Activated CD8-positive, alpha-beta T cell treated with anti-CD3 and anti-CD28 coated beads for 36 hours (primary cell): Measurements from ENCODE around the gene ERN1. TPM values are rescaled to one million over a fixed set of nuclear protein-coding genes. Genes with fewer than 3 reads are reported as not detected.

Experiments
- ATAC-seq: fragments of 200-7000 bp; cut with Tn5 transposase; one replicate; pipeline ENCODE4 v1.10.0; 2021; ENCODE audit warnings: mild to moderate bottlenecking, moderate library complexity
- CTCF ChIA-PET: fragments of 350-600 bp; sonication (Branson Sonifier 250); formaldehyde crosslinking; loops from one replicate; lab custom pipeline; 2021; ENCODE audit warnings: antibody characterized with exemption; lab: Charles Lee
- POLR2A ChIA-PET: fragments of 350-600 bp; sonication (Branson Sonifier 250); formaldehyde crosslinking; loops from one replicate; lab custom pipeline; 2021; ENCODE audit warnings: antibody characterized with exemption; lab: Charles Lee
- DNase-seq: peaks from one replicate; pipeline ENCODE4 v3.0.0-alpha.2; 2020
- H3K27ac Mint-ChIP-seq: one replicate; pipeline ENCODE4 v1.8.0; 2021; ENCODE audit warnings: mild to moderate bottlenecking, mixed read lengths
- H3K27me3 Mint-ChIP-seq: one replicate; pipeline ENCODE4 v1.8.0; 2021; ENCODE audit warnings: mixed read lengths
- H3K36me3 Mint-ChIP-seq: one replicate; pipeline ENCODE4 v1.8.0; 2021; ENCODE audit warnings: low read depth, mixed read lengths
- H3K4me1 Mint-ChIP-seq: one replicate; pipeline ENCODE4 v1.8.0; 2021; ENCODE audit warnings: low read depth, mixed read lengths
- H3K4me3 Mint-ChIP-seq: one replicate; pipeline ENCODE4 v1.8.0; 2021; ENCODE audit warnings: mild to moderate bottlenecking, moderate library complexity, mixed read lengths
- H3K9me3 Mint-ChIP-seq: one replicate; pipeline ENCODE4 v1.8.0; 2021; ENCODE audit warnings: mixed read lengths
- intact Hi-C: fragments of 100-400 bp; cut with micrococcal nuclease; formaldehyde crosslinking; loops from one replicate; pipeline ENCODE4 v1.10.0; 2022
- total RNA-seq, 2 experiments: library from RNA; stranded (reverse); gene quantifications; one replicate each; pipeline ENCODE4 v1.2.3, GENCODE V29; 2021
- TF ChIP-seq, protein P1 (sequence below): fragments of 200-600 bp; IDR thresholded peaks from one replicate; pipeline ENCODE4 v1.8.0; 2022; ENCODE audit warnings: antibody characterized with exemption, mild to moderate bottlenecking

The ERN1 gene
- total RNA-seq, 2 experiments from 2014 or later = 19.2 to 23.6 TPM

- Mint-ChIP-seq H3K9me3 (no peaks in the 10 kb centered on the region), H3K36me3 (peaks cover 10% of the 10 kb centered on the region), H3K27ac (peak overlapping the region; percentile 97), H3K27me3 (no peaks in the 10 kb centered on the region), H3K4me1 (peaks cover 34% of the 10 kb centered on the region), H3K4me3 (peak overlapping the region; percentile 74)
- ATAC-seq = no peak
- CTCF ChIA-PET = interaction anchor here (0.7 to 12.9 kb wide), 21 partner anchors 10 to 228 kb away, joined by 3 to 419 read pairs (median 9); partner anchors contain the start of genes CSHL1 and GH1
- TF ChIP-seq, protein P1, sequence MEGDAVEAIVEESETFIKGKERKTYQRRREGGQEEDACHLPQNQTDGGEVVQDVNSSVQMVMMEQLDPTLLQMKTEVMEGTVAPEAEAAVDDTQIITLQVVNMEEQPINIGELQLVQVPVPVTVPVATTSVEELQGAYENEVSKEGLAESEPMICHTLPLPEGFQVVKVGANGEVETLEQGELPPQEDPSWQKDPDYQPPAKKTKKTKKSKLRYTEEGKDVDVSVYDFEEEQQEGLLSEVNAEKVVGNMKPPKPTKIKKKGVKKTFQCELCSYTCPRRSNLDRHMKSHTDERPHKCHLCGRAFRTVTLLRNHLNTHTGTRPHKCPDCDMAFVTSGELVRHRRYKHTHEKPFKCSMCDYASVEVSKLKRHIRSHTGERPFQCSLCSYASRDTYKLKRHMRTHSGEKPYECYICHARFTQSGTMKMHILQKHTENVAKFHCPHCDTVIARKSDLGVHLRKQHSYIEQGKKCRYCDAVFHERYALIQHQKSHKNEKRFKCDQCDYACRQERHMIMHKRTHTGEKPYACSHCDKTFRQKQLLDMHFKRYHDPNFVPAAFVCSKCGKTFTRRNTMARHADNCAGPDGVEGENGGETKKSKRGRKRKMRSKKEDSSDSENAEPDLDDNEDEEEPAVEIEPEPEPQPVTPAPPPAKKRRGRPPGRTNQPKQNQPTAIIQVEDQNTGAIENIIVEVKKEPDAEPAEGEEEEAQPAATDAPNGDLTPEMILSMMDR = no peak
- POLR2A ChIA-PET = interaction anchor here (0.9 to 6.8 kb wide), 5 partner anchors 12 to 112 kb away, joined by 3 to 83 read pairs (median 10); partner anchors contain the start of gene ICAM2
- no peak for DNase-seq
- intact Hi-C loops = loop anchor here (5.0 kb wide), 2 partner anchors 69 to 214 kb away; partner anchors contain the start of gene GH1
Measured at GRCh38 chr17:64131606-64132270, 1.8 kb upstream of the ERN1 start.

DNA sequence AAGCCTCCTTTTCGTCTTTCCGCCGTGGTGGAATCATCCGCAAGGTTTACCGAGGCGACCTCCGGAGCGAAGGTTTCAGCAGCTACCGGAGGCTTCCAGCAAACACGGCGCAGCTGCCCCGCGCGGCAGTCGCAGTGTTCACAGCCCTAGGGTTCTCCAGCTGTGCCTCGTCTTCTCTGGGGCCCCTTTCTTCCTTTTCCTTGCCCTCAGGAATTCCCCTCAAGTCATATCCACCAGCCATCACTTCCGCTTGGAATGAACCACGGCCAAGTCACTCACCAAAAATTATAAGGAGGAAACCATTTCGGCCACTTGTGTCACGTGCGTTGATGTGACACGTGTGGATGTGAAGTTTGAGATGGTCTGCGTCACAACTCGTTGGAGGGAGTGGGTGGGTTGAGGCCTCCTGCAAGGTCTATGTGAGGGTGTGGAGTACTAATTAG, 636 bp upstream of the ERN1 start:
- peak; percentile 43 for ATAC-seq
- H3K4me3 Mint-ChIP-seq = peak overlapping the region; percentile 74
- DNase-seq = peak; percentile 83
- TF ChIP-seq, protein P1 = no peak
- CTCF ChIA-PET = interaction anchor here (0.6 to 12.9 kb wide), 11 partner anchors 9 to 227 kb away, joined by 3 to 419 read pairs (median 8); partner anchors contain the start of gene GH1
- no peaks in the 10 kb centered on the region for H3K27me3 Mint-ChIP-seq
- H3K27ac Mint-ChIP-seq = peak overlapping the region; percentile 97
- POLR2A ChIA-PET = interaction anchor here (0.6 to 6.8 kb wide), 13 partner anchors 10 to 219 kb away, joined by 3 to 83 read pairs (median 6); partner anchors contain the start of genes CSHL1 and ICAM2
- no peaks in the 10 kb centered on the region for H3K9me3 Mint-ChIP-seq
- peaks cover 10% of the 10 kb centered on the region for H3K36me3 Mint-ChIP-seq
- peaks cover 40% of the 10 kb centered on the region for H3K4me1 Mint-ChIP-seq
- intact Hi-C loops = loop anchor here (5.0 kb wide), 2 partner anchors 68 to 213 kb away; partner anchors contain the start of gene GH1

DNA sequence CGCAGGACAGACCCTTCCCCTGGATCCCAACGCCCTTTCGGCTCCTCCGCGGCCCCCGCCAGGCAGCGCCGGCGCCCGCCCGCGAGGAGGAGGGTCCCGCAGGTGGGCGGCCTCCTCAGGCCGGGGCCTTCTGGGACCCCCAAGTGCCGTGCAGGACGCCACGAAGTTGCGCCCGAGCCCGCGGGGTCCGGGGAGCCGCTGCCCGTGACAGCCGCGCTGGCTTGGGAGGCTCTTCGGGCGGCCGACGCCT, 504 bp downstream of the ERN1 start:
- CTCF ChIA-PET = interaction anchor here (1.8 to 12.9 kb wide), 4 partner anchors 48 to 107 kb away, joined by 4 to 419 read pairs (median 138); no protein-coding TSS in a partner anchor
- ATAC-seq = no peak

GRCh38 chr17:64128787-64129514, 993 bp downstream of the ERN1 start:
- POLR2A ChIA-PET = interaction anchor here (0.7 to 6.8 kb wide), 15 partner anchors 8 to 209 kb away, joined by 3 to 83 read pairs (median 6); partner anchors contain the start of gene ICAM2
- no peaks in the 10 kb centered on the region for H3K9me3 Mint-ChIP-seq
- H3K4me1 Mint-ChIP-seq = peaks cover 47% of the 10 kb centered on the region
- ATAC-seq = no peak
- peak overlapping the region; percentile 74 for H3K27ac Mint-ChIP-seq
- no peaks in the 10 kb centered on the region for H3K27me3 Mint-ChIP-seq
- TF ChIP-seq, protein P1 = no peak
- intact Hi-C loops = no loop called here
- CTCF ChIA-PET = interaction anchor here (5.9 to 12.9 kb wide), 3 partner anchors 47 to 101 kb away, joined by 48 to 419 read pairs (median 228); no protein-coding TSS in a partner anchor
- peak; percentile 18 for DNase-seq
- peak overlapping the region; percentile 93 for H3K4me3 Mint-ChIP-seq
- peaks cover 19% of the 10 kb centered on the region for H3K36me3 Mint-ChIP-seq

More for the DNA sequence above, 504 bp downstream of the ERN1 start:
- TF ChIP-seq, protein P1 = no peak
- no peaks in the 10 kb centered on the region for H3K9me3 Mint-ChIP-seq
- H3K4me3 Mint-ChIP-seq = peak overlapping the region; percentile 93
- no peaks in the 10 kb centered on the region for H3K27me3 Mint-ChIP-seq
- intact Hi-C loops = no loop called here
- no peak for DNase-seq
- H3K36me3 Mint-ChIP-seq = peaks cover 16% of the 10 kb centered on the region
- POLR2A ChIA-PET = interaction anchor here (0.6 to 6.8 kb wide), 17 partner anchors 8 to 210 kb away, joined by 3 to 83 read pairs (median 6); partner anchors contain the start of gene ICAM2
- peak overlapping the region; percentile 74 for H3K27ac Mint-ChIP-seq
- H3K4me1 Mint-ChIP-seq = peaks cover 45% of the 10 kb centered on the region
